Measurements from ENCODE around the gene ZNF556.

ZNF556 gene

GRCh38 chr19:2906631-2907195, 39.6 kb downstream of the ZNF556 start:
- DNase-seq: no peak

- no peak for DNase-seq
These were observed 45.2 kb downstream of the ZNF556 start for GRCh38 chr19:2912306-2912705.

GRCh38 chr19:2917275-2918184, 50.4 kb downstream of the ZNF556 start:
- no peak for DNase-seq

GRCh38 chr19:2922987-2923386, 55.9 kb downstream of the ZNF556 start:
- no peak for DNase-seq

- DNase-seq: no peak
These were observed 56.4 kb downstream of the ZNF556 start for GRCh38 chr19:2923510-2923909.

GRCh38 chr19:2926341-2927031, 59.4 kb downstream of the ZNF556 start:
- no peak for DNase-seq

- no peak for DNase-seq
These were observed 59.9 kb downstream of the ZNF556 start for GRCh38 chr19:2927032-2927430.

All from hematopoietic multipotent progenitor cell treated with erythropoietin and hydrocortisone succinate and interleukin-3 and kit ligand, for 6 days (in vitro differentiated cells).